OCI-LY1 (cell line): ENCODE results near the gene ARHGAP24.

Experiments
- CTCF ChIP-seq: fragments of 200-600 bp; sonication (generic), shearing (Covaris generic); IDR thresholded peaks from 2 replicates; pipeline ENCODE4 v1.5.1; 2017; ENCODE audit warnings: mild to moderate bottlenecking, antibody characterized with exemption, low read length, moderate library complexity, mixed read lengths
- EZH2 ChIP-seq: fragments of 200-600 bp; sonication (generic), shearing (Covaris generic); IDR thresholded peaks from 2 replicates; pipeline ENCODE4 v1.8.0; 2017; ENCODE audit warnings: borderline replicate concordance, mixed run types, mild to moderate bottlenecking, antibody characterized with exemption, low read length, moderate library complexity, mixed read lengths

GRCh38 chr4:85905761-85906160, 430.8 kb downstream of the ARHGAP24 start:
- no peak for TF ChIP-seq CTCF
- no peak for TF ChIP-seq EZH2
